Left lobe of liver (tissue), 2 donors: ENCODE measurements around the gene ASTN2. TPM values are rescaled to one million over a fixed set of nuclear protein-coding genes. Genes with fewer than 3 reads are reported as not detected.
"Not testable (repeated sequence)": the region's sequence is repeated elsewhere in the genome, so short reads cannot be mapped to it uniquely, and the experiment has no call there.

Source experiments
- ATAC-seq: fragments of 200-7000 bp; cut with Tn5 transposase; one replicate; pipeline ENCODE4 v1.9.1; 2020; ENCODE audit warnings: mild to moderate bottlenecking, moderate library complexity
- DNase-seq: peaks from one replicate; pipeline ENCODE4 v3.0.0-alpha.2; 2020; ENCODE audit warnings: low spot score
- total RNA-seq: library from RNA; stranded (reverse); gene quantifications from one replicate; pipeline ENCODE4 v1.2.1, GENCODE V29; 2021
- donor health status: DM: no; HTN: no; CAD: no; lungs with moderate emphysema.
- donor health status: DM: no; HTN: yes; CAD: no.

ASTN2 gene
- total RNA-seq, 1 donor from 2014 or later, result 2.9 TPM

DNA sequence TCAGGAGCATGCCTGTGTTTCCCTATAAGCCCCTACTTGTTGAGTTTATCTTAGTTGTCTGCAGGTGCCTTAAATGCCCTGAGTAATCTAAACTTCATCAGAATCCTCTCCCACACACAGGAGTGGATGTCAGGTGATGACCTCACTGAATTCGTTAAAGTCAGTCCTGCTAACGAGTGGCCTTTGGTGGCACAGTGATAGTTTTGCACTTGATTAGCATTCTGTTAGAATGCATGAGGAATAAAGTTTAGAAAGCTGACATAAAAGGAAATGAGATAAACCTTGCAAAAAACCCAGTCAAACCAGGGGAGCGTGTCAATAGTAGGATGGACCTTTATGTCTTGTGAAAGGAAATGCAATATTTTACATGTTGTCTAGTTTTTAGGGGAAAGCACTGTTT is 723.2 kb downstream of the ASTN2 start:
- DNase-seq (no peak), ATAC-seq (no peak)

DNA sequence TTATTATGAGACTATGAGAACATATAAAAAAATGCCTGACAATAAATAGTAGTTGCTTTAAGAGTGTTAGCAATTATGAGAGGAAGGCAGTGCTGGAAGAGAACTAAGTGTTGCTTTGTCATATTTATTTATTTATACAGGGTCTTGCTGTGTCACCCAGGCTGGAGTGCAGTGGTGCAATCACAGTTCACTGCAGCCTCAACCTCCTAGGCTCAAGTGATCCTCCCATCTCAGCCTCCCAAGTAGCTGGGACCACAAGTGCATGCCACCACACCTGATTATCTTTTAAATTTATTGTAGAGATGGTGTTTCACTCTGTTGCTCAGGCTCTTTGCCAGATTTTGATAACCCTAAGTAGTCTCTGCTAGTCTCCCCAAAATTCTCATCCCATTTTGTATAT is 724.1 kb downstream of the ASTN2 start:
- ATAC-seq, DNase-seq: not testable (repeated sequence)

DNA sequence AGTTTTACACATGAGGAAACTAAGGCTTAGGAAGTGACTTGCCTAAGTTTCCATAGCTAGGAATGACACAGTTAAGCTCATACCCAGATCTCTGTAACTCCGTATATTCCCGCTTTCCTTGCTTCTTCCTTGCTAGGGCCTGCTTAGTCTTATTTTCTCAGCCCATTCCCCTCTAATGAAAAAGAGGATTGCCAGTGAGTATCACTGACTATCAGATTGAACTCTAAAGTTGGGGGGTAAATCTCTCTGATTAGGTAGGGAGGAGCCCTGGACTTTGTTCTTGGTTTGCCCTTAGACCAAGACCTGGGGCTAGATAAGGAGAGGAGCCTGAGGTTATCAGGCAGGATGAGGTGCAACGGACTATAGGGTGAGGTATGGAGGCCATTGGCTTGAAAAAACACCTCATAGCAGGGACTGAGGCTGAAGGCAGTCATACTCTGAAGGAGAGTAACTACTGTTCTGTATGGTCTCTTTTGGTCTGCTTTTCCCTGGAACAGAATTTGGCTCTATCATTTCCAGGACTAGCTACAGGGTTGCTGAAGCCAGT is 725.3 kb downstream of the ASTN2 start:
- DNase-seq (no peak), ATAC-seq (no peak)

DNA sequence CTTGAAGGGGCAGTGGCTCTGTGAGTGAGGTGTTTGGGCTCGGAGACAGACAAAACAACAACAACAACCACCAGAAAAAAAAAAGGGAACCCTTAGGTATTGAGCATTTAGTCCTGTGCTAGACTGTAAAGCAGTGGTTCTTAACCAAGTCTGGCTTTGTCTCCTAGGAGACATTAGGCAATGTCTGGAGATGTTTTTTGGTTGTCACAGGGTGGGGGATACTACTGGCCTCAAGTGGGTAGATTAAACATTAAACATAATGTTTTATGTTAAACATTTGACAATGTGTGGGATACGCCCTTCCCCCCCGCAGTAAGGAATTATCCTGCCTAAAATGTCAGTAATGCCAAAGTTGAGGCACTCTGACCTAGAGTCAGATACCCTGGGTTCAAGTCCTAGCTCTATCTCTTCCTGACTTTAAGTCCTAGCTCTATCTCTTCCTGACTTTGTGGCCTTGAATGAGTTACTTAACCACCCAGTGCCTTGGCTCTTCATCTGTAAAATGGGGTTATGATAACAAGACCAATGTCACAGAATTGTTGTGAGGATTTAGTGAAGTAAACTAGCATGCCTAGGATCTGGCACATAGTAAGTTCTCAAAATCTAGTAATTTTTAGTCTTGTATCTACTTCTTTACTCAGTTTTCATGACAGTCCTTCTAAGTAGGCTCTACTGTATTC is 725.9 kb downstream of the ASTN2 start:
- DNase-seq (no peak), ATAC-seq (no peak)

DNA sequence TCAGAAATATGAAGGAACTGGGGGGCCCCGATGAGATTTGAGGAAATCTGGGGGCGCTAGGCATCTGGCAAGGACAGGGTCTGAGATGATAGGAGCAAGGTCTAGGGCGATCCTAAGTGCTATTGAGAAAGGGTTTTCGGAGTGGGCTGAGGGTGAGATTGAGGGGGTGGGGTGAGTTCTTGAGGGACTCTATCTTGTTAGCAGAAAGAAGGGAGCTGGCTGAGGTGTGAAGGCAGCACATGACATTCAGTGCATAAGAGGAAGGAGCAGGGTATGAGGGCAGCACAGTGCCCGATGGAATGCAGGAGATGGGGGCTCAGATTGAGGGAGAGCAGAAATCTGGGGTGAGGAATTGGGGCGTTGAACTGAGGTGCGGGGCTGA is 727.1 kb downstream of the ASTN2 start:
- peak; percentile 7 for ATAC-seq
- no peak for DNase-seq

DNA sequence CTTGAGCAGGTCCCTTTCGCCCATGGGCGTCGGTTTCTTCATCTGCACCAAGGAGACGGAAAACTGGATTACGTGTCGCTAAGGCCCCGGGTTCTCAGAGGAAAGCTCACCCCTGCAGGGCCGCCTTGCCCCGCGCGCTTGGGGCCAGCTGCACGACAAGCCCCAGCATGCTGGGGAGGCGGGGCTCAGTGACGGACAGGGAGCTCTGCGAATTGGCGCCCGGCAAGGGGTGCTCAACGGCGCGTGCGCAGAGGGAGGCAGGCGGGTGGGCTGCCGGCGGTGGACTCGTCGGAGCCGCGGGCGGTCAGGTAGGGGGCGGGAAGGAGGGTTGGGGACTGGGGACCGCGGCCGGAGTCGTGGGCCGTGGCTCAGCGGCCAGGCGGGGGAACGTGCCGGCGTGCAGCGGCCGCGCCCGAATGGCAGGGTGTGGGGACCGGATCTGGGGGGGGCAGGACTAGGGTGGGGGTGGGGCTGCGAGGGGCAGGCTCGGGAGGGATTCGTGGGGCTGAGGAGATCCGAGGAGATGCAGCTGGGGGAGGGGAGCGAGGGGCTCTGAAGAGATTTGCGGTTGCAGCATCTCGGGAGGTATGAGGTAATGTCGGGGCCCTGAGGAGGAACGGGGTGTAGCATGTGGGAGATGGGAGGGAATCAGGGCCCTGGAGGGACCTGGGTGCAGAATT is 727.6 kb downstream of the ASTN2 start, which contains the start of gene TRIM32:
TSS of gene TRIM32 (plus strand) at position 232 of the 680 bp plus-strand sequence. CDS start 10,438 bp downstream, outside the sequence.
- DNase-seq (peak; percentile 95), ATAC-seq (peak; percentile 98)

DNA sequence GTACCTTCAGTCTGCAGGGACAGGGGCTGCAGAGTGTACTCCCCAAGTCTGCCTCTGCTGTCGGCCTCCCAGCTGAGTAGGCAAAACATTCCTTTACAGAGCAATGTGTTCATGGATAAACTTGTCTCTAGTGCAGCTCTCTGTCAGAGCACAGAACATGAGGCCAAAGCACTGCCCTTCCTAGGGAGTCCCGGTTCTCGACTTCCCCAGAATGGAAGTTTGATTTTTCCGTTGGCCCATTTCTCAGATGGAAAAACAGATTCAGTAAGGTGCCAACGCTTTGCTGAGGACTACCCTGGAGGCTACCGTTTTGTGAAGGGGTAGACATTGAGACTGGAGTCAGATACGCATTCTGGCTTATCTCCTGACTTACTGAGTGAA is 728.2 kb downstream of the ASTN2 start:
- DNase-seq (no peak), ATAC-seq (peak; percentile 59)

DNA sequence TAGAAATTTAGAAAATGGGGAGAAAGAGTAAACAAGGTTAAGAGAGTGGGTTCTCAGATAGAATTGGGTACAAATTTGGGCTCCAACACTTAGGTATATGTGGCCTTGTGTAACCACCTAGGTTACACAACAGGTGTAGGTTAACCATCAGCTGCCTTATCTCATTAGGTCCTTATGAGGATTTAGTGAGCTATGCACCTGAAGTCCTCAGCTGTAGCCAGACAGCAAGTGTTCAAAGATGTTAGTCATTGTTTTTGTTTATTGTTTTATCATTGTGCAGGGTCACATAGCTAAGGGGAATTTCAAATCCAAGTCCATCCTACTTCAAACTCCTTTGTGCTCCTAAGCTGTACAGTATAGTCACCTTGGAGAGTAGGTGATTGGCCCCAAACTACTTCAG is 728.7 kb downstream of the ASTN2 start:
- DNase-seq (no peak), ATAC-seq (no peak)

DNA sequence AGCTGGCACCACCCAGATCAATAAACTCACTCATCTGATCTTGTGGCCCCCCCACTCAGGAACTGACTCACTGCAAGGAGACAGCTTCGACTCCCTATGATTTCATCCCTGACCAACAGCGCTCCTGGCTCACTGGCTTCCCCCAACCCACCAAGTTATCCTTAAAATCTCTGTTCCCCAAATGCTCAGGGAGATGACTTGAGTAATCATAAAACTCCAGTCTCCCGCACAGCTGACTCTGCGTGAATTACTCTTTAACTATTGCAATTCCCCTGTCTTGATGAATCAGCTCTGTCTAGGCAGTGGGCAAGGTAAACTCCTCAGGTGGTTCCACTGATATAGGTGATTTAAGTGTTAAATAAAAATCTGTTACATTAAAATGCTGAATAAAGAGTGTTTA is 729.7 kb downstream of the ASTN2 start:
- DNase-seq (no peak), ATAC-seq (no peak)

DNA sequence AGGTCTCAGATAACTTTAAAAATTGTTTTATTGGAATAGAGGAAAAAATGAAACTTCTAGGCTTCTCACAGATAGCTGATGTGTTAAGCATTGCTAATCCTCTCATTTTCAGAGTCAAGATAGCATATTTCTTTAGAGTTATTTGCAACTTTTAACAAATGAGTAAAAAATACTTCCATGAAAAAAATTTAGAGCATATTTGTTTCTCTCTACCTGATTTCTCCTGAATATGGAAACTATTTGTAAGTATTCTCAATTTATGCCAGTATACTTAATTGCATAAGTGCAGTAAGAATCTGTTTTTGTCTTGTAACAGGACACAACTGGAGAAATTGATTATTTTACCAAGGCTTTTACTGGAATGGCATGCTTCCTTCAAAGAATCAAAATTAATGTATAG is 731.3 kb downstream of the ASTN2 start:
- ATAC-seq (no peak), DNase-seq (no peak)

DNA sequence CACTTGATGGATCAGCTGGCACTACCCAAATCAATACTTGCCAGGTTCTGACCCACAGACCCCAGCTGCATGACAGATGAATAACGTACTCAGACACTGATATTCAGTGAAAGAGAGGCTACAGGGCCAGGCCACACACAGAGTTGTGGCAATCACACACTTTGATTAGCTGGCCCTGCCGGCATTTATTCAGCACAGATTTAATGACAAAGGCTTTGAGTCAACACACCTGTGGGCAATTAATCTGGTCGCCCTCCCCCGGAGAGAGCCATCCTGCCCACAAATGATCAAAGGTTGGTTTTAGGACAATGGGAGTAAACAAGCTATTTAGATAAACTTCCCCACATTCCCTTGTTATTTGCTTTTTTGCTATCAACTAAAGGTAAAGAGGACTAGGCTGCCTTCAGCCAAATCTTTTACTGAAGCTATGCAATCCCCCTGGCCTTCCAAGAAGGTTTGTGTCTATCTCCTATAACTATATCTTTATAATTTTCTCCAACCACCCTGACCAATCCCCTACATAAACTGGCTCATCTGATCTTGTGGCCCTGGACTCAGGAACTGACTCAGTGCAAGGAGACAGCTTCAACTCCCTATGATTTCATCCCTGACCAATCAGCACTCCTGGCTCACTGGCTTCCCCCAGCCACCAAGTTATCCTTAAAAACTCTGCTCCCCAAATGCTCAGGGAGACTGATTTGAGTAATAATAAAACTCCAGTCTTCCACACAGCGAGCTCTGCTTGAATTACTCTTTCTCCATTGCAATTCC is 740.5 kb downstream of the ASTN2 start:
- ATAC-seq (no peak), DNase-seq (no peak)

DNA sequence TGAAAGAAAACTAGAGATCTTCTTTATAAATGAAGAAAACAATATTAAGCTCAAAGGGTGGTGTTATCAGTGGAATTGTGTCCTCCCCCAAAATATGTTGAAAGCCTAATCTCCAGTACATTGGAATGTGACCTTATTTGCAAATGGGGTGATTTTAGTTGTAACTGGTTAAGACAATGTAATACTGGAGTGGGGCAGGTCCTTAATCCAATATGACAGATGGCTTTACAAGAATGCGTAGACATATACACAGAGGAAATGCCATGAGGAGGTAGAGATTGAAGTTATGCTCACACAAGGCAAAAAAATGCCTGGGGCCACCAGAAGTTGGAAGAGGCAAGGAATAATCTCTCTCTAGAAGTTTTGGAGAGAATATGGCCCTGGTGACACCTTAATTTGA is 741.5 kb downstream of the ASTN2 start:
- ATAC-seq, result no peak
- no peak for DNase-seq

DNA sequence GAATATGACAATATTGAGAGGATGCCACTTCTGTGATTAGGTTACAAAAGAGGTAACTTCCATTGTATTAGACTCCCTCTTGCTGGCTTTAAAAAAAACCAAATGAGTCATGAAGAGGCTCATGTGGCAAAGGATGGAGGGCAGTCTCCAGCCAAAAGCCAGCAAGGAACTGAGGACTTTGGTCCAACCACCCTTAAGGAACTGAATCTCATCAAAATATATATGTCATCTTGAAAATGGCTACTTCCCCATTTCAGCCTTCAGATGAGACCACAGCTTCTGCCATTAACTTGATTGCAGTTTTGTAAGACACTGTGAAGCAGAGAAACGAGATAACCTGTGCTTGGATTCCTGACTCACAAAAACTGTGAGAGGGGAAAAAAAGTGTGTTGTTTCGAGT is 743.3 kb downstream of the ASTN2 start:
- ATAC-seq, result no peak
- no peak for DNase-seq

DNA sequence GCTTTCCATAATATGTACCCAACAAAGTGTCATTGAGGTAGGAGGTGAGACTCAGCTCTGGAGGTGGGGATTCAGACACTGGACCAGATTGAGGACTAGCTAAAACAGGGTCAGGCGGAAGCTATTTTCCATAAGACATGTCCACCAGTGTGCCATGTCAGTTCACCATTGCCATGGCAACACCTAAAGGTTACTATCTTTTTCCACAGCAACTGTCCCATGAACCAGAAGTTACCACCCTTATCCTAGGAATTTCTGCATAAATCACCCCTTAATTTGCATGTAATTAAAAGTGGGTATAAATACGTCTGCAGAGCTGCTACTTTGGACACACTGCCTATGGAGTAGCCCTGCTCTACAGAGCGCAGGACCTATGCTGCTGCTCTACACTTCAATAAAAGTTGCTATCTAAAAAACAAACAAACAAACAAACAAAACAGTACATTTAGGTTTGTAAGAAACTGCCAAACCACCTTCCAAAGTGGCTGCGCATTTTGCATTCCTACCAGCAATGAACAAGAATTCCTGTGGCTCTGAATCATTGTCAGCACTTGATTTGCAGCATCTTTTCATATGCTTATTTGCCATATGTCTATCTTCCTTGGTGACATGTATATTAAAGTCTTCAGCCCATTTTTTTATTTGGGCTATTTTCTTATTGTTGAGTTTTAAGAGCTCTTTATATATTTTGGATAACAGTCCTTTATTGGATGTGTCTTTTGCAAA is 745.7 kb downstream of the ASTN2 start:
- no peak for ATAC-seq
- no peak for DNase-seq

DNA sequence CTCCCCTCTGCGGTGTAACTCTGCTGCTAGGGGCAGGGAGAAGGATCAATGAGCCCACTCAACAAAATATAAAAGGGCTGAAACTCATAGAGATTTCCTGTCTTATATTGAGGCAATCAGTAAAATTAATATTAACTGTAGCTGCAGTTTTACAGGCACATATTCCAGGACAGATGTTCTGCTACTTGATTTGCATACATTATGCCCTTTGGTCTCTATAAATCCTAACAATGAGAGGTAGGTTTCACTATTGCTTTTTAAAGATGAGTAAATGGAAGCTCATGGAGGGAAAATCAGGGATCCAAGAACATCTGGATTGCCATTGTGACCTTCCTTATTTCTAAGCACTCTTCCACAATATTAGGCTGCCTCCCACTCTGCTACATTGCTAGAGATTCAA is 751.3 kb downstream of the ASTN2 start:
- ATAC-seq, result no peak
- DNase-seq, result no peak

DNA sequence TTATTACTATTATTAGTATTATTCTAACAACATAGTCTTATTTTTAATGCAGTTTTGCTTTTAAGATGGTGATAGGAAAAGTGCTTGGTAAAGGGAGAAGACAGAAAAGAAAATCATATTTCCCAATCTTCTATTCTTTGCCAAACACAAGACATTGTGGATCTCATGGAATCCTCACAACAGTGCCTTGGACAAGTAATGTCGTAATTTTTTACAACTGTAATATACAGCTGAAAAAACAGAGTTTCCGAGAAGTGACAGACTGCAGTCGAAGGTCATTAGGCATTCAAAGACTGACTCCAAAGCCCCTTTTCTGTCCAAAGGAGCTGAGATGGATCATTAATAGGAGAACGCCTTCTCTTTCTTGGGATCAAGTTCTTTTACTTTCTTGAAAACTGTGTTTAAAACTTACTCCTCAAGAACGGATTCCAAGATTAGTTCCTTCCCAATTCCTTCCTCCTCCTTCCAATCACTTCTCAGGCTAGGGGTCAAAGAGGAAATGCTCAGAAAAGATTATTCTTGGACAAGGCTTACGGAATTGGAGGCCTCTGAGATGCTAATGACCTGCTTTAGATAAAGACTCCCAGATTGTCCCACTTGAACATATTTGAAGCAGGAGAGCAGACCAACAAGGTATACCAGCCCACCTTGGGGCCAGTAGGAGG is 752.1 kb downstream of the ASTN2 start:
- ATAC-seq, result no peak
- no peak for DNase-seq

DNA sequence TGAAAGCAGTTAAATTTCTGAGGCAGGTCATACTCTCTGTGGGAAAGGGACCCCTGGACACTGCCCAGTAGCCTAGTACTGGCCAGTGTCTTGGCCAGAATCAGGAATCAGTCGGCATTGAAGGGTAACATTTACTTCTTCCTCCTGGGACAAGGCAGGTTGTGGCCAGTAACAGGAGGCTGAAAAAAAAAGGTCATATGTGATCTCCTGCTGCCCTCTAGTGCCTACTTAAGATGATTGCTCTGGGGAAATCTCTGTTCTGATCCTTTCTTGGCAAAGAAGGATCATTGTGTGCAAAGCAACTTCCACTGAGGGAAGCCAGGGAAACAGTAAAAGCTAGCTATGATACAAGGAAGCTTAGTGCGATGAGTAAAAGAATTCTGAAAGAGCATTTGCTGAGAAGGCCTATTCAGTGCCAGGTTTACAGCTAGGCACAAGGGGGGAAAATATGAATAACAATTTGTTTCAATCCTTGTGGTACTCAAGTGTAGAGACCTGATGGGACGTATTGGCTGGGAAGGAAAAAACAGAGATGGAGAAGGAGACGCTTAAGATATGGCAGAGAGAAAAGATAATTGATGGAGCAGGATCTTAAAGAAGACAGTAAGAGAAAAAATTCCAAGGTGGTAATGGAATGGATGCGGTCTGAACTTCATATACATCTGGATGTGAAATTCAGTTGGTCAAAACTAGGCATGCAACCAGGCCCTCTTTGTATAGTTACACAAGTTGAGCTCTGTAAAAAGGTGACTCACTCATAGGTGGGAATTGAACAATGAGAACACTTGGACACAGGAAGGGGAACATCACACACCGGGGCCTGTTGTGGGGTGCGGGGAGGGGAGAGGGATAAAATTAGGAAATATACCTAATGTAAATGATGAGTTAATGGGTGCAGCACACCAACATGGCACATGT is 753.6 kb downstream of the ASTN2 start:
- ATAC-seq, result peak; percentile 98
- DNase-seq, result no peak

DNA sequence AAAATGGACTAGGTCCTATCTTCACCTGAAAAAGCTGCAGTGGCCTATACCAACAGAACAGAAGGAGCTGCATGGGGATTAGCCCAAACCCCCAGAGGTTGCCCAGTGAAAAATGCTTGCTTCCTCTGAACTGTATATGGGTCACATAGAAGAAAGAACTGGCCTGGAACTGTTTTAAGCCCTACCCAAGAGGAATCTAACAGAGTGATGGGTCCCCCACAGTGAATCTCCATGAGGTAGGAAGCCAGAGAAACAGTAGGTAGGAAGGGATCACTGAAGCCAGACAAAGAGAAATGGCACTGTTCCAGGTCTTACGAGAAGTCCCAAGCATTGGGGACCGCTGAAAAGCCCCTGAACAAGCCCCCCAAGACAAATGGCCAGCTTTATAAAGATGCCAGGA is 756.6 kb downstream of the ASTN2 start:
- ATAC-seq (no peak), DNase-seq (no peak)

DNA sequence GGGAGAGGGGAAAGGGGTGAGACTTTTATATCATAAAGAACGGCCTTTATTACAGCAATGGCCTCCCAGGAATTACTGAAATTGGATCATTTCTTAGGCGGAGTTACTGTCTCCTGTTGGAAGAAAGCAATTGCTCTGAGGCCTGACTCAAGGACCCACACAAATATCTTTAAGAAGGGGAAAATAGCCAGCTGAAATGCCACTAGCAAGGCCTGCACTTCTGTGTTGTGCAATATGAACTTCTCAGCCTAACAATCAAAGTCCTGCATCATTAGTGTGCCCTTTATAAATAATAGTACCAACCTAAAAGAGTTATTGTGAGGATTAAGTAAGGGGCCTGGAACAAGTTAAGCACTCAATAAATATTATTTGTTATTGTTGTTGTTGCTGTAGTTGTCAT is 757.9 kb downstream of the ASTN2 start:
- DNase-seq (no peak), ATAC-seq (no peak)
